ENCODE results near the gene ELOVL1. TPM values are rescaled to one million over a fixed set of nuclear protein-coding genes. Genes with fewer than 3 reads are reported as not detected.

The ELOVL1 gene
- total RNA-seq, 1 donor from 2014 or later = 39.9 TPM

- DNase-seq (ENCODE audit: low spot score in 2 of 2) = no peak
- intact Hi-C loops (cut with DNase I) = loop anchor here (10.0 kb wide), 2 partner anchors 418 to 508 kb away; partner anchors contain the start of gene ZNF691
- Histone ChIP-seq H3K27ac (no peak overlapping the region), H3K4me1 (no peaks in the 10 kb centered on the region), H3K4me3 (no peak overlapping the region), H3K36me3 (no peaks in the 10 kb centered on the region), H3K9me3 (no peaks in the 10 kb centered on the region), H3K27me3 (no peaks in the 10 kb centered on the region)
- no peak for TF ChIP-seq CTCF (IDR thresholded peaks at IDR 0.05)
Observed at GRCh38 chr1:43352351-43352705, 15.5 kb downstream of the ELOVL1 start.

- Histone ChIP-seq H3K36me3 (no peaks in the 10 kb centered on the region), H3K4me1 (no peaks in the 10 kb centered on the region), H3K4me3 (no peak overlapping the region), H3K9me3 (no peaks in the 10 kb centered on the region), H3K27ac (no peak overlapping the region), H3K27me3 (no peaks in the 10 kb centered on the region)
- DNase-seq (ENCODE audit: low spot score in 2 of 2) = no peak
- intact Hi-C loops (cut with DNase I) = loop anchor here (10.0 kb wide), 2 partner anchors 417 to 507 kb away; partner anchors contain the start of gene ZNF691
- TF ChIP-seq CTCF (IDR thresholded peaks at IDR 0.05) = no peak
Observed at GRCh38 chr1:43351421-43352350, 16.1 kb downstream of the ELOVL1 start.

GRCh38 chr1:43350976-43351375 lies 16.8 kb downstream of the ELOVL1 start:
- TF ChIP-seq CTCF (IDR thresholded peaks at IDR 0.05) = no peak
- intact Hi-C loops (cut with DNase I) = loop anchor here (10.0 kb wide), 2 partner anchors 416 to 506 kb away; partner anchors contain the start of gene ZNF691
- no peak for DNase-seq (ENCODE audit: low spot score in 2 of 2)
- H3K36me3 ChIP-seq = no peaks in the 10 kb centered on the region
- H3K27ac ChIP-seq = no peak overlapping the region
- no peaks in the 10 kb centered on the region for H3K27me3 ChIP-seq
- H3K4me1 ChIP-seq = no peaks in the 10 kb centered on the region
- H3K4me3 ChIP-seq = no peak overlapping the region
- no peaks in the 10 kb centered on the region for H3K9me3 ChIP-seq

- Histone ChIP-seq H3K4me1 (no peaks in the 10 kb centered on the region), H3K27me3 (no peaks in the 10 kb centered on the region), H3K4me3 (peak overlapping the region; percentile 67 to 73), H3K36me3 (no peaks in the 10 kb centered on the region), H3K9me3 (no peaks in the 10 kb centered on the region), H3K27ac (peak overlapping the region; percentile 80 to 87)
- intact Hi-C loops (cut with DNase I) = loop anchor here (1.0 to 10.0 kb wide), 6 partner anchors 9 to 505 kb away; partner anchors contain the start of genes CDC20, CFAP57, EBNA1BP2 and ELOVL1
- no peak for DNase-seq (ENCODE audit: low spot score in 2 of 2)
- no peak for TF ChIP-seq CTCF (IDR thresholded peaks at IDR 0.05)
Observed at GRCh38 chr1:43349594-43350306, 18.1 kb downstream of the ELOVL1 start.

- no peaks in the 10 kb centered on the region for H3K9me3 ChIP-seq
- intact Hi-C loops (cut with DNase I) = loop anchor here (1.0 to 5.0 kb wide), 4 partner anchors 9 to 177 kb away; partner anchors contain the start of genes CDC20, CFAP57, EBNA1BP2 and ELOVL1
- H3K4me1 ChIP-seq = no peaks in the 10 kb centered on the region
- H3K4me3 ChIP-seq = peak overlapping the region; percentile 67 to 73
- DNase-seq (ENCODE audit: low spot score in 2 of 2) = peak; percentile 55 to 92
- H3K36me3 ChIP-seq = no peaks in the 10 kb centered on the region
- no peaks in the 10 kb centered on the region for H3K27me3 ChIP-seq
- no peak for TF ChIP-seq CTCF (IDR thresholded peaks at IDR 0.05)
- peak overlapping the region; percentile 80 to 87 for H3K27ac ChIP-seq
Observed at GRCh38 chr1:43348809-43349593, 18.8 kb downstream of the ELOVL1 start.

Data from ascending aorta (tissue), 2 donors.